OCI-LY1 (cell line): ENCODE data around the gene SH2B3.
"Not testable (repeated sequence)": the region's sequence is repeated elsewhere in the genome, so short reads cannot be mapped to it uniquely, and the experiment has no call there.

ENCODE experiments used
- H2AFZ ChIP-seq: fragments of 200-600 bp; sonication (generic), shearing (Covaris generic); 2 replicates; pipeline ENCODE4 v1.6.0; 2014; ENCODE audit warnings: antibody characterized with exemption, mild to moderate bottlenecking, low read length
- H3F3A ChIP-seq: fragments of 200-600 bp; sonication (generic), shearing (Covaris generic); 2 replicates; pipeline ENCODE4 v1.6.0; 2014; ENCODE audit warnings: mild to moderate bottlenecking, antibody characterized with exemption, low read length, moderate library complexity; ENCODE audit not compliant: insufficient read depth
- H3K27ac ChIP-seq: fragments of 200-600 bp; sonication (generic); 2 replicates; pipeline ENCODE4 v1.5.1; 2014; ENCODE audit warnings: low read length, mixed run types, mild to moderate bottlenecking, low read depth; ENCODE audit not compliant: poor library complexity, severe bottlenecking
- H3K27me3 ChIP-seq: fragments of 200-600 bp; sonication (generic); 2 replicates; pipeline ENCODE4 v1.6.0; 2014; ENCODE audit warnings: antibody characterized with exemption, mild to moderate bottlenecking, low read length, moderate library complexity; ENCODE audit not compliant: insufficient read depth
- H3K36me3 ChIP-seq: fragments of 200-600 bp; sonication (generic); 2 replicates; pipeline ENCODE4 v1.6.1; 2014; ENCODE audit warnings: mild to moderate bottlenecking, antibody characterized with exemption, low read length, moderate library complexity, mixed read lengths; ENCODE audit not compliant: insufficient read depth
- H3K4me1 ChIP-seq: fragments of 200-600 bp; sonication (generic); 2 replicates; pipeline ENCODE4 v1.5.1; 2014; ENCODE audit warnings: mild to moderate bottlenecking, low read length, moderate library complexity; ENCODE audit not compliant: insufficient read depth, severe bottlenecking
- H3K4me2 ChIP-seq: fragments of 200-600 bp; sonication (generic), shearing (Covaris generic); 2 replicates; pipeline ENCODE4 v1.6.1; 2014; ENCODE audit warnings: low read length
- H3K4me3 ChIP-seq: fragments of 200-600 bp; sonication (generic); 2 replicates; pipeline ENCODE4 v1.5.1; 2014; ENCODE audit warnings: low read length, low read depth, mild to moderate bottlenecking, mixed read lengths; ENCODE audit not compliant: poor library complexity, severe bottlenecking
- H3K79me2 ChIP-seq: fragments of 200-600 bp; shearing (Covaris generic); 2 replicates; pipeline ENCODE4 v1.6.1; 2016; ENCODE audit warnings: mixed run types, low read length, mixed read lengths; ENCODE audit not compliant: insufficient read depth
- H3K9ac ChIP-seq: fragments of 200-600 bp; sonication (generic), shearing (Covaris generic); 2 replicates; pipeline ENCODE4 v1.6.1; 2014; ENCODE audit warnings: mild to moderate bottlenecking, low read length, mixed read lengths
- H3K9me2 ChIP-seq: fragments of 200-600 bp; sonication (generic), shearing (Covaris generic); 2 replicates; pipeline ENCODE4 v1.6.1; 2014; ENCODE audit warnings: low read depth, mild to moderate bottlenecking, low read length, mixed read lengths
- H3K9me3 ChIP-seq: fragments of 200-600 bp; shearing (Covaris generic); 2 replicates; pipeline ENCODE4 v1.6.1; 2014; ENCODE audit warnings: low read length, mixed read lengths
- H4K20me1 ChIP-seq: fragments of 200-600 bp; sonication (generic), shearing (Covaris generic); 2 replicates; pipeline ENCODE4 v1.6.0; 2016; ENCODE audit warnings: mild to moderate bottlenecking, low read length; ENCODE audit not compliant: insufficient read depth
- EZH2 ChIP-seq: fragments of 200-600 bp; sonication (generic), shearing (Covaris generic); IDR thresholded peaks from 2 replicates; pipeline ENCODE4 v1.8.0; 2017; ENCODE audit warnings: borderline replicate concordance, mixed run types, mild to moderate bottlenecking, antibody characterized with exemption, low read length, moderate library complexity, mixed read lengths
- TF ChIP-seq, protein P1 (sequence below): fragments of 200-600 bp; sonication (generic), shearing (Covaris generic); IDR thresholded peaks from 2 replicates; pipeline ENCODE4 v1.5.1; 2017; ENCODE audit warnings: mild to moderate bottlenecking, antibody characterized with exemption, low read length, moderate library complexity, mixed read lengths

The SH2B3 gene

GRCh38 chr12:111395336-111396187 is 10.2 kb upstream of the SH2B3 start:
- Histone ChIP-seq H3K9me3 (no peaks in the 10 kb centered on the region), H3K4me3 (no peak overlapping the region), H3F3A (no peaks in the 10 kb centered on the region), H3K4me1 (peaks cover 4% of the 10 kb centered on the region), H3K36me3 (no peaks in the 10 kb centered on the region), H3K27ac (no peak overlapping the region), H2AFZ (no peak overlapping the region), H4K20me1 (no peaks in the 10 kb centered on the region), H3K9ac (no peak overlapping the region), H3K27me3 (no peaks in the 10 kb centered on the region), H3K4me2 (no peak overlapping the region), H3K79me2 (no peaks in the 10 kb centered on the region), H3K9me2 (no peaks in the 10 kb centered on the region)
- TF ChIP-seq EZH2, result no peak
- TF ChIP-seq, protein P1, sequence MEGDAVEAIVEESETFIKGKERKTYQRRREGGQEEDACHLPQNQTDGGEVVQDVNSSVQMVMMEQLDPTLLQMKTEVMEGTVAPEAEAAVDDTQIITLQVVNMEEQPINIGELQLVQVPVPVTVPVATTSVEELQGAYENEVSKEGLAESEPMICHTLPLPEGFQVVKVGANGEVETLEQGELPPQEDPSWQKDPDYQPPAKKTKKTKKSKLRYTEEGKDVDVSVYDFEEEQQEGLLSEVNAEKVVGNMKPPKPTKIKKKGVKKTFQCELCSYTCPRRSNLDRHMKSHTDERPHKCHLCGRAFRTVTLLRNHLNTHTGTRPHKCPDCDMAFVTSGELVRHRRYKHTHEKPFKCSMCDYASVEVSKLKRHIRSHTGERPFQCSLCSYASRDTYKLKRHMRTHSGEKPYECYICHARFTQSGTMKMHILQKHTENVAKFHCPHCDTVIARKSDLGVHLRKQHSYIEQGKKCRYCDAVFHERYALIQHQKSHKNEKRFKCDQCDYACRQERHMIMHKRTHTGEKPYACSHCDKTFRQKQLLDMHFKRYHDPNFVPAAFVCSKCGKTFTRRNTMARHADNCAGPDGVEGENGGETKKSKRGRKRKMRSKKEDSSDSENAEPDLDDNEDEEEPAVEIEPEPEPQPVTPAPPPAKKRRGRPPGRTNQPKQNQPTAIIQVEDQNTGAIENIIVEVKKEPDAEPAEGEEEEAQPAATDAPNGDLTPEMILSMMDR, result no peak

DNA sequence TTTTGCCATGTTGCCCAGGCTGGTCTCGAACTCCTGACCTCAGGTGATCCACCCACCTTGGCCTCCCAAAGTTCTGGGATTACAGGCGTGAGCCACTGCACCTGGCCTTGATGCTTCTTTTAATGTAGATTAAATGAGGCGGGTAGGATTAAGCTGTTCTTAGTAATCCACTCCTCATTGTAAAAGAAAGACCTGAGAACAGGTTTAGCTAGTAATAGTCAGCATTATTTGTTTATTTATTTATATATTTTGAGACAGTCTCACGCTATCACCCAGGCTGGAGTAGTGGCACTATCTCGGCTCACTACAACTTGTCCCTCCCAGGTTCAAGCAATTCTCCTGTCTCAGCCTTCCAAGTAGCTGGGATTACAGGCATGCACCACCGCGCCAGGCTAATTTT is 9.5 kb upstream of the SH2B3 start:
- H4K20me1 ChIP-seq, H3K4me2 ChIP-seq, H3K36me3 ChIP-seq, H3K9me2 ChIP-seq, H3K79me2 ChIP-seq, H3K4me3 ChIP-seq, H3K27me3 ChIP-seq, H3K9ac ChIP-seq, H3K27ac ChIP-seq, H2AFZ ChIP-seq, H3K9me3 ChIP-seq, H3F3A ChIP-seq, H3K4me1 ChIP-seq: not testable (repeated sequence)

DNA sequence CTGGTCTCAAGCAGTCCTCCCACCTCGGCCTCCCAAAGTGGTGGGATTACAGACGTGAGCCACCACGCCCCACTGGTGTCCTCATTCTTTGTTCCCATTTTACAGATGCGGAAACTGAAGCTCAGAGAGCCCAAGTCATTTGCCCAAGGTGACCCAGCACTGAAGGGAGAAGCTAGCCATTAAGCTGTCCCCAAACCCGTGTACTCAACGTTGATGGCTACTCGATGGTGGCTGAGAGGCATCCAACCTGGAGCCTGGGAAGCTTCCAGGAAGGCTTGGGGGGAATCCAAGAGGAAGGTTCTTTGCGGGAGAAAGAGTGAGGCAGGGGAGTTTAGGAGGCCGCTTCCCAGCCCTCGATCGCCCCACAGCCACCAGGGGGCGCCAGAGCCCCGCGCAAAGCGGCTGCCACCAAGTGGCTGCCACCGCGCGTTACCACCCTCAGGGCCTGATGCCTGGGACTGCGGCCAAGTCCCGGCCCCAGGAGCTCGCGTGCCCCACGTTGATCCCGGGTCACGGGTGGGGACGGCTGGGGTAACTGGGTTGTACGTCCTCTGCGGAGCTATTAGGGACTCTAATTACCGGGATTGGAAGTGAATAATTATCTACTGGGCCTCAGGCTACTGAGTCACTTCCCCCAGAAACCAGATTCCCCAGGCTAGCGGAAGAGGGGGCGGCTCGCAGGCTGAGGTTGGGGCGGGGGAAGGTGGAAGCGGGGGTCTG is 8.8 kb upstream of the SH2B3 start:
- Histone ChIP-seq H3K27me3 (no peaks in the 10 kb centered on the region), H3K4me1 (peaks cover 4% of the 10 kb centered on the region), H3K79me2 (no peaks in the 10 kb centered on the region), H3K36me3 (no peaks in the 10 kb centered on the region), H3K4me2 (peak overlapping the region; percentile 55), H3K27ac (no peak overlapping the region), H3F3A (no peaks in the 10 kb centered on the region), H2AFZ (no peak overlapping the region), H4K20me1 (no peaks in the 10 kb centered on the region), H3K4me3 (no peak overlapping the region), H3K9ac (no peak overlapping the region), H3K9me3 (no peaks in the 10 kb centered on the region), H3K9me2 (no peaks in the 10 kb centered on the region)
- no peak for TF ChIP-seq EZH2
- TF ChIP-seq, protein P1, result peak; percentile 77
